ENCODE data around the gene ATP2C2.

ATP2C2 gene

DNA sequence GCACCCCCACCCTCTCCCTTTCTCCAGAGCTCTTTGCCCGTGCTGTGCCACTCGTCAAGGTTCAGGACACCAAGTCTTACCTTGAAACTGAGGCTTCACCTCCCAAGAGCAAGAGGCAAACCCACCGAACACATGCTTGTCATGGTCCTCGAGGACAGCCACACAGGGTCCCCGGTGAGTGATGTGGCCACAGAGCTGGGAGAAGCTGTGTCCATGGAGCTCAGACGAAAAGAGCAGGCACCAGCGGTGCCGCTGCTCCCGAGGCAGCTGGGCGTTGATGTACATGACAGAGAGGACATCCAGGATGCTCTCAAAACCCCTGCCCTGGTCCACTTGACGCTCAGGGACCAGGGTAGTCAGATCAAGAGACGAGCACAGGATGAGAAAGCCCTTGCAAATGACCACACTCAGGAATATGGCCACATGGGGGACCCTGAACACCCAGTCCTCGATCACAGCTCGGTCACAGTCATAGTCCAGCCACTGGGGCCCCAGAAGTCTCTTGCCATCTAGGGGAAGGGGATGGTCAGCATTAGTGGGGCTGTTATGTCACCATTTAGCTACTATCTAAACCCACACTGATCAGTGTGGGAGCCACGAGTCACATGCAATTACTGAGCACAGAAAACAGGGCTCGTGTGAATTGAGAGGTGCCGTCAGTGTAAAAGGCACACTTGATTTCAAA is 118.4 kb downstream of the ATP2C2 start:
- no peak for DNase-seq (ENCODE audit: low read depth in 2 of 2, low spot score in 1 of 2)

DNA sequence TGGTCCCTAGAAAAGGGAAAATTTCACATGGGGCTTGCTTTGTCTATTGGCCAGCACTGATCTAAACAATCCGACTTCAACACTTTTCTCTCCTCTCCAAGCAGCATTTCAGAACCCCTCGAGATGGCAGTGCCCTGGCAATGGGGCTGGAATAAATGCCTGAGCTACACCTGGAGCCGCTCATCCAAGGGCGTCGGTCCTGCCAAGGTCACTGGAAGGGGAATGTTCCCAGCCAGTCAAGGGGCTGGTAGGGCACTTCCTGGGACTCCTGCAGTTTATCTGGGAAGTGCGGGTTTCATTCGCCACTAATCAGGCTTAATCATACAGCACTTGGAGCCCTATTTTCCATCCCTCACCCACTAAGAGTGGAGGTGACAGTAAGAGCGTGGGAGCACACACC is 119.0 kb downstream of the ATP2C2 start:
- no peak for DNase-seq (ENCODE audit: low read depth in 2 of 2, low spot score in 1 of 2)

DNA sequence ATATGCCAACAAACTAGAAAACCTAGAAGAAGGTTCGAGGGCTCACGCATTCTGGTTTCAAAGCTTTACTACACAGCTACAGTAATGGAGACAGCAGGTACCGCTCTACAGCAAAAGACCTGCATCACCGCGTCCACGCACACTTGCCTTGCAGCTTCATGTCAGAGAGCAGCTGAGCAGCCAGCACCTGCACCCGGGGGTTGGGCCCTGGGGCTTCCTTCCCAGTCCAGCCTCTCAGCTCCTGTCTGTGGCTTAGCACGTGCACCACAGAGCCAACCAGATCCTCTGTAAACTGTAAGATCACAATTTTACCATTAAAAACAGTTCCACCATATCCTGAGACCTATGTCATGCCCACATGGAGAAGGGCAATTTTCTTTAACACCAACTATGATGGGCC is 120.8 kb downstream of the ATP2C2 start:
- DNase-seq (ENCODE audit: low read depth in 2 of 2, low spot score in 1 of 2) = no peak

DNA sequence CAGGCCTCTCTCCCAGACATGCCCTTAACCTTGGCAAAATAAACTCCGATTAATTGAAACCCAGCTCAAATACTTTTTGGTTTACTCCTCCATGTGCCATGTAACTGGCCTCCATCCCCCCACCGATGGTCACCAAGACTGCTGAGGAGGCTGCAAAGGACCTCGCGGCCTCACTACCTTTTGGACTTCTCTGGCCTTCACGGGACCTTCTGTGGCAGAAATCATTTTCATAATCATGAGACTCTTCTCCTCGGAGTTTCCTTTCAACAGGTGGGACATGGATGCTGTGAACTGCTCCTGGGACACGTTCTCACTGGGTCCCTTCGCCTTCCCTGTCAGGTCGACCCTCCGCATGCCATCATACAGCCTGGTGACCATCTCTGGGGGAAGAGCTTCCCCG is 127.2 kb downstream of the ATP2C2 start:
- DNase-seq (ENCODE audit: low read depth in 2 of 2, low spot score in 1 of 2) = no peak

DNA sequence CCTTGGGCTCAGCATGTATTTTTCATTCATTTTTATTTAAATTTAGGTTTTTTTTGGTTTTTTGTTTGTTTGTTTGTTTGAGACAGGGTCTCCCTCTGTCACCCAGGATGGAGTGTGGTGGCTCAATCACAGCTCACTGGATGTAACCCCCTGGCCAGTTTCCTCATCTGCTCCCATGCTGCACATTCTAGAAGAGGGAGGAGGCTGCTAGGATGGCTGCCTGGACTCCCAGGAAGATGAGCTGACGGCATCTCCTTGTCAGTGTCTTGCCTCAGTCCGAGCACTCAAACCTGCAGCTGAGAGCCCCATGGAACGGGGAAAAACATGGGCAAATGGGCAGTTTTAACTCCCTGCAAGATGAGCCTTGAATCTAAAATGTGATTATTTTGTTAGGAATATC is 128.7 kb downstream of the ATP2C2 start:
- DNase-seq (ENCODE audit: low read depth in 2 of 2, low spot score in 1 of 2) = no peak

DNA sequence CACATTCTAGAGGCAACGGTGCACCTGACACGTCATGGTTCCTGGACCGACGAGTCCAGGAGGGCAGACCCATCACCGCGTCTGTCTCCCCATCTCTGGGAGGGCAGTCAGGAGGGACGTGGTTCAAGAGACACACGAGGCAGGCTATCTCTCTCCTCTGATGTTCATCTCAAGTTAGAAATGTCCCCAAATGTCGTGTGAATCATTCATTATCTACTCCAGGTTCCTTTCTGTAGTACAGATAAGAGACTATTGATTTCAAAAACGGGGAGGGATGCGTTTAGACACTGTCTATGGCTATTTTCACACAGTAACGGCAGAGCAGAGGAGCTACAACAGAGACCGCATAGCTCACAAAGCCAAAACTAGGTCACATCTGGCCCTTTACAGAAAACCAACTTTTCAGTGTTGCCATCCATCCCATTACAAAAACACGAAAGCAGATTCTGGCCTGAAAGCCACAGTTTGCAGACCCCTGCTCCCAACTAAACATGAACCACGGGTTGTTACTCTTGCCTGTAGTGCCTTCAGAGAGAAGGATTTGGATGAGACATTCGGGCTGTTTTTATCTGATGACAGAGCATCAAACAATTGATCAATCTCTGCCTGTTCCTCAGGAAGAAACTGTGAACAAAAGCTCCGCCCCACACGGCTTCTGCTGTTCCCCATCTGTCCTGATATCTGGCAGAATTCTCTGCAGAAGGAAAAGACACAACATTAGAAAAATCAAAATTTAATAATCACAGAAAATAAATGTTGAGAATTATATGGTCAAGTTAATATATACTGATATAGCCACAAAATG is 129.3 kb downstream of the ATP2C2 start:
- no peak for DNase-seq (ENCODE audit: low read depth in 2 of 2, low spot score in 1 of 2)

DNA sequence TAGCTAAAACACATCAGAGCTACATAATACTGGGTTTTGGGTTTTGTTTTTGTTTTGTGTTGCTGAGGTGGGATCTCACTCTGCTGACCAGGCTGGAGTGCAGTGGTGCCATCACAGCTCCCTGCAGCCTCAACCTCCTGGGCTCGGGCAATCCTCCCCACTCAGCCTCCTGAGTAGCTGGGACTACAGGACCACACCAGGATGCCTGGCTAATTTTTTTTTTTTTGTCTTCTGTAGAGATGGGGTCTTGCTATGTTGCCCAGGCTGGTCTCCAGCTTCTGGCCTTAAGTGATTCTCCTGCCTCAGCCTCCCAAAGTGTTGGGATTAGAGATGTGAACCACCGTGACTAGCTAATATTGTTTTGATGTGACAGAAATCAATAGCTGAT is 129.9 kb downstream of the ATP2C2 start:
- DNase-seq (ENCODE audit: low read depth in 2 of 2, low spot score in 1 of 2) = no peak

DNA sequence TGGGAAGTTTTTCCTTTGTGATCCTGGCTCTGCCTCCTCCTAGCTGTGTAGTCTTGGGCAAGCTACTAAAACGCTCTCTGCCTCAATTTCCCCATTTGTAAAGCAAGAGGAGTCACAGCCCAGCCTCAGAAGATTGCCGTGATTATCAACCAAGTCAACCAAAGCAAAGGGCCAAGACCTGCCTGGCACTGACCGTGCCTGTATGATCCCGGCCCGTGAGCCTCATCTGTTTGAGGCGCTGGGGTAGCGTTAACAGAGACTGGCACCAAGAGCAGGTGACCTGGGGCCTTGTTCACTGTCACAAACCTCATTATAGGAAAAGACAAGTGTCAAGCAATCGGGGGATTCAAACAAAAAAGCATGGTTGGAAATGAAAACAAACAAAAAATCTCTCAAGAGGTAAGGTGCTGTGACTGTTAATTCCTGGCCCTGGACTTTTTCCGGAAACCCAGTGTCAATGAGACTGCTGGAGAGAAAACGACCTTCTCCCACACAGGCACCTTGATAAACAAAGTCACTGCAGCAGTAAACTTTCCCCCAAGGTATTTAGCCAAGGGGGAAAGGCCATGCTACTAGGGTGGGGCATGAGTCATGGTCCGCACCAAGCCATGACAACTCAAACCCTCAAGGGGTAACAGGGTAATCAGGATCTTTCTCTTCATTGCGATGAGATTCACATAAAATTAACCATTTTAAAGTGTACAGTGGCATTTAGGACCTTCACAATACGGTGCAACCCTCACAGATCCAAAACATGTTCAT is 130.7 kb downstream of the ATP2C2 start:
- DNase-seq (ENCODE audit: low read depth in 2 of 2, low spot score in 1 of 2) = no peak

DNA sequence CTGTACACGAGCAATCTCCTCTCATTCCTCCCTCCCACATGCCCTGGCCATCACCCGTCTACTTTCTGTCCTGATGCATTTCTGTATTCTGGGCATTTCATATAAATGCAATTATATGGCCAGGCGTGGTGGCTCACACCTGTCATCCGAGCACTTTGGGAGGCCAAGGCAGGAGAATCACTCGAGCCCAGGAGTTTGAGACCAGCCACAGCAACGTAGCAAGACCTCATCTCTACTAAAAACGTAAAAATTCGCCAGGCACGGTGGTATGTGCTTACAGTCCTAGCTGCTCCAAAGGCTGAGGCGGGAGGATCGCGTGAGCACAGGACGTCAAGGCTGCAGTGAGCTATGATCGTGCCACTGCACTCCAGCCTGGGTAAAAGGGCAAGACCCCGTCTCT is 131.3 kb downstream of the ATP2C2 start:
- no peak for DNase-seq (ENCODE audit: low read depth in 2 of 2, low spot score in 1 of 2)

DNA sequence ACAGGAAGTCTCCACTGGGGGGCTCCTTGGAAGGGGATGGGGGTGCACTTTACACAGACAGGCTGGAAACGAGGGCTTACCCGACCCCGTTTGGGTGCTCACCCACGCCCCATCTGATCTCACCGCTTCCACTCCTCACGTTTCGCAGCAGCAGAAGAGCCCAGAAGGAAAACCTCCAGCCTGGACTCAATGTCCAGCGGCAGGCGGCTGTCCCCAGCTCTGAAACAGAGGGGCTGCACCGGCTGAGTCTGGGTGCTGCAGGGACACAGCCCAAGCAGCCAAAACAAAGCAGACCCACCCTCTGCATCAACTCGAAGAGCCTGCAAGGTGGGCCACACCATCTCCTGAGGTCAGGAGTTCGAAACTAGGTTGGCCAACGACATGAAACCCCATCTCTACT is 132.2 kb downstream of the ATP2C2 start:
- no peak for DNase-seq (ENCODE audit: low read depth in 2 of 2, low spot score in 1 of 2)

DNA sequence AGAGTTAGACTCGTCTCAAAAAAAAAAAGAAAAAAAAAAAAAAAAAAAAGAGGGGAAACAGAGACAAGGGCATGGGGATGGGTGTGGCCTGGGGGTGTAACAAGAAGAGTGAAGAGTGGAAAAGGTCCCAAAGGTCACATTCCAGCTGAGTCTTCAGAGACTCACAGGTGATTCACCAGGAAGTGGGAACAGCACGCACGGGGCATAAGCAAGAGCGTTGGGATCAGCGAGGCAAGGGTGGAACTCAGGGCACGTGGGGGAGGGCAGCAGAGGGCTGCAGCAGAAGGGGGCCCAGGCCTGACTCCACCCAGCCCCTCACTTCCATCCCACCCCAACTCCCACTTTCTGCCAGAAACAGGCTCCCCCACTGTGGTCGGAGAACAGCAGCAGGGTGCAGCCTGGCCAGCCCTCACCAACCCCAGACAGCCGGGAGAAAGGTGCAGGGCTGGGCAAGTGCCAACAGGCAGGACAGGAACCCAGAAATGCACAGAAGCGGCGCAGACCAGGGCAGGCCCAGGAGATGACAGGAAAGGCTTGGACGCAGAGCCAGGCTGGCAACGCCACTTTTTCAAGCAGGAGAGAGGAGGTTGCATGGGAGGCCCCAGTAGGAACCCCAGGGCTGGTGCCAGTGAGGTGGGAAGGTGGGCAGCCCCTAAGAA is 132.9 kb downstream of the ATP2C2 start:
- no peak for DNase-seq (ENCODE audit: low read depth in 2 of 2, low spot score in 1 of 2)

DNA sequence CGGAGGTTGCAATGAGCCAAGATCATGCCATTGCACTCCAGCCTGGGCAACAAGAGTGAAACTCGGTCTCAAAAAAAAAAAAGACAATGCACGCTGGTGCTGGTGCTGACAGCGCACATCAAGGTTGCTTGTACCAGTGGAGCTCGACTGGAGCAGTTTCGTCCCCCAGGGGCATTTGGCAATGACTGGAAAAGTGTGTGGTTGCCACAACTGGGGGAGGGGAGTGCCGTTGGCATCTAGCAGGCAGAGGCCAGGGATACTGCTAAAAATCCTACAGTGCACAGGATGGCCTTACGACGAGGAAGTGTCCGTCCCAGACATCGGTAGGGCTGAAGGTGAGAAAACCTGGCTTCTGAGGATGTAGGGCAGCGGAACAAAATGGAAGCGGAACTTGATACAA is 133.7 kb downstream of the ATP2C2 start:
- no peak for DNase-seq (ENCODE audit: low read depth in 2 of 2, low spot score in 1 of 2)

DNA sequence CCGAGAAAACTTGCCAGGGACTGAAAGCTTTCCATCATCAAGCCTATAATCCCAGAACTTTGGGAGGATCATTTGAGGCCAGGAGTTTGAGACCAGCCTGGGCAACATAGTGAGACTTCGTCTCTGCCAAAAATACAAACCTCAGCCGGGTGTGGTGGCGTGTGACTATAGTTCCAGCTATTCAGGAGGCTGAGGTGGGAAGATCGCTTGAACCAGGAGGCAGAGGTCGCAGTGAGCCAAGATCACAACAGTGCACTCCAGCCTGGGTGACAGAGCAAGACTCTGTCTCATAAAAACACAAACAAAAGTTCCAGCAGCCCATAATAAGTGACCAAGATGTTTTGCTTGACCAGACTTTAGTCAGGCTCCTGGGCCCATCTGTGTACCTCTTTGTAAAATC is 134.2 kb downstream of the ATP2C2 start:
- no peak for DNase-seq (ENCODE audit: low read depth in 2 of 2, low spot score in 1 of 2)

DNA sequence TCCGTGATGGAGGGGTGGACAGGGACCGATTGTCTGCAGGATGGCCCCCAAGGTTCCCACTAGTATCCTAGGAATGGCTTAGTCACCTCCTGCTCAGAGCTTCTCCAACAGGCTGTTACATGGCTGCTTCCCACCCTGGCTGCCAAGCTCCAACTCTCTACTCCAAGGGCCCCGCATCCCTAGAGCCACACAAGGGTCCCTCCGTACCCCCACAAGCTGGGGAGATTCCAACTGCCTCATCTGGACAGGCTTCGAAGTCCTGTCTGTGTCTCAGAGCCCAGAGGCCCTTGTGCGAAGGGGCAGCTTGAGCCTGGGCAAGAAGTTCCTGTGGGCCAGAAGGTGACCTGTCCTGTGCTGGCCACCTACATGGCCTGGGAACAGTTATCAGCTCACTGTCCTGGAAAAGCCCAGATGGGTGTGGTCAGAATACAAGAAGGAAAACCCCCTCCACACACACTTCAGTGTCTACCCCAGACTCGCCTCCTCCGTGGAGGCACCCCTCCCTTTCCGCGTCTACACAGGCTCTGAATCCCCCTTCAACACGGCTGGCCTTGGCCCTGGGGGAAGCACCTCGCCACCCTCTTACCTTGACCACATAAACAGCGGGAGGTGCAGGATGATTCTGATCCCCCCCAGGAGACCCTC is 135.5 kb downstream of the ATP2C2 start:
- DNase-seq (ENCODE audit: low read depth in 2 of 2, low spot score in 1 of 2) = no peak

DNA sequence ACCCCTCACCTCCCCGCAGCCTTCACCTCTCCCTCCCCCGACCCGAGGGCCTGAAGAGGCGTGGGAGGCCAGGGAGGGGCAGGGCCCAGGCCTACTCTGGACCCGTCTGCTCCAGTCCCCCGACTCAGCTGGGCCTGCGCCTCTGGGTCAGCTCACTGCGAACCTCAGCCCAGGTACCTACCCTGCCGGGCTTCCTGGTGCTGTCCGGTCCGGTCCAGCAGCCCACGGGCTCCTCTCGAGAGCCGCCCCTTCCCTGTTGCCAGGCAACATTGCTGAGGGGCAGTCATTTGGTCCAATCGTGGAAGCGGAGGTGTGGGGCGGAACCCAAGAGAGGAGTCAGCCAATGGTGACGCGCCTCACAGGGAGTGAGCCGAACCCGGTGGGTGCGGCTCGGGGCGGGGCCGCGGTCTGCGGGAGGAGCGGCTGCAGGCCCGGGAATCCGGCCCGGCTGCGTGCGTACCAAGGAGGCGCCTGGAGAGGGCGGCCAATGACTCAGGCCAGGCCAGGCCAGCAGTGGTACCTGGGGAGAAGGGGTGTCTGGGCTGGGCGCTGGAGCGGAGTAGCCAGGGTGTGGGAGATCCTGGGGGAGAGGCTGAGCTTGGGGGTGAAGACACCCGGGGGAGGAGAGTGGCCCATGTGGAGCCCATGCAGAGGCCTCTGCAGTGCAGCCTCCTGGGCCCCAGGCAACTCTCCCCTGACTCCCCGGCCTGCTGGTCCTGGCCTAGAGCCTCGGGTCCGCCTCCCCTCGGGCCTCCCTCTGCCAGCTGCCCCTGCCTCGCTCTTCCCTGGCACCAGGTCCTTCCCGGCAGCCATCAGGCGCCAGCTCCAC is 136.3 kb downstream of the ATP2C2 start, which contains the start of gene MEAK7:
TSS of gene MEAK7 (minus strand) at position 240 of the 829 bp plus-strand sequence. CDS start 6,573 bp downstream, outside the sequence.
- peak; percentile 91 to 95 for DNase-seq (ENCODE audit: low read depth in 2 of 2, low spot score in 1 of 2)

DNA sequence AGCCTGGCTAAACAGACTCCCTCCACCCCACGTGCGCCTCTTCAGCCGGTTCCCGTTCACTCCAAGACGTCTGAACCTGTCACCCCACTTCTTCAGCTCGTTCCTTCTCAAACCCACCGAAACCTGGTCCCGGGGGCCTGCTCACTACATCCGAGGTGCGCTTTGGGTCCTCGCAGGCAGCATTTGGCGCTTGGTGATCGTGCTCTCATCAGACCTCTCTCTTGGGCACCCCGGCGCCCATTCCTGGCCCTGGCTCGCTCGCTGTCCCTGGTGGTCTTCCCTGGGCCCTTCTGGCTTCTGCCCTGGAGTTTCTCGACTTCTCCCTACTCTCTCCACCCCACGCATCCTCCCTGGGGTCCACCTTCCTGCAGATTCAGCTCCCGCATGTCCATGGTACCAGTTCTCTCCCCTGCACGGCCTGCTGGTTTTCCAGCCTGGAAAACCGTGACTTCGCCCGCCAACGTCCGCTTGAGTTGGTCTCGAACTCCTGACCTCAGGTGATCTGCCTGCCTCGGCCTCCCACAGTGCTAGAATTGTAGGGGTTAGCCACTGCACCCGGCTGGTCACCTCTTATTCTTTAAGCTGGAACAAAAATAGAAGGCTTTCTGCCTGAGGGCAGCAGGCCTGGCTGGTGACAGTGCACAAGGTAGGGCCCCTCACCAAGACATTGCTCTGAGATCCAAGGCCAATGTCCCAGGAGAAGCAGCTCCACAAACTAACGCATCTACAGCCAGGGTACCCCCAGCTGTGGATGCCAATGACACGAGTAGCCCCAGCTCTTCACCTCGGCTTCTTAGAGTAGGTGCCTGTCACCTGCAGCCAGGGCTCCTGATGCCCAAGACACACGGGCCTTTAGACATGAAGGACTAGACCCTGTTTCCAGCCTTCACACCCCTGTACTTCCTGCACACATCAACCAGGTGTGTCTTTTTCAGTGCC is 137.2 kb downstream of the ATP2C2 start:
- no peak for DNase-seq (ENCODE audit: low read depth in 2 of 2, low spot score in 1 of 2)

DNA sequence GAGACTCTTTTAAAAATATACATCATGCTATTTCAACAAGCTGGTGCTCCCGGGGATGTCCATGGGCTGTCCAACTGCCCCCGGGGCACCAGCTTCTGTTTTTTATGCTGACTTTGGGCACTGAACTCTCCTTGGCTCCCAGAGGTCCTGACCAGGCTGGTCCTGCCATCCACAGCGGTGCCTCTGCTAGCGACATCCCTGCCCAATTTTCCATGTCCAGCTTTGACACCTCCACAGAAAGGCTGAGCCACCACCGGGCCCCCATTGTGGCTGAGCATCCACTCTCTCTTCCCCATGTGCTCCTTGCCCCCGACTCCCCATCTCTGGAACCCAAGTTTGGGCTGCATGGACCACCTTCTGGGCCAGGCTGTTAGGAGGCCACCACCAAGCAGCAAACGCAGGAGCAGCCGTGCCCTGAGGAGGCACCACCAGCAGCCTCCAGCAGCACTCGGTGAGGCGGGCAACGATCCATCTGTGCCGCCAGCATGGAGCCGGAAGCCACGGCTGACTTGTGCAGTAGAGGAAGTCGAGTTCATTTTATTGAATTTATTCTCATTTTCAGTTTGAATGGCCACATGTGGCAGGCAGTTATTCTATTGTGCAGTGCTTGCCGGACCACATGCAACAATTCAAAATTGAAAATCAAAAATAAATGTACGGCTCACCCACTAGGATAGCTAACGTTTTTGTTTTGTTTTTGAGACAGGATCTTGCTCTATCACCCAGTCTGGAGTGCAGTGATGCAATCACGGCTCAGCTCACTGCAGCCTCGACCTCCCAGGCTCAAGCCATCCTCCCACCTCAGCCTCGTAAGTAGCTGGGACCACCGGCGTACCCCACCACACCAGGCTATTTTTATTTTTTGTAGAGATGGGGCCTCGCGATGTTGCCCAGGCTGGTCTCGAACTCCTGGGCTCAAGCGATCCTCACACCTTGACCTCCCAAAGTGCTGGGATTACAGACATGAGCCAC is 139.0 kb downstream of the ATP2C2 start:
- no peak for DNase-seq (ENCODE audit: low read depth in 2 of 2, low spot score in 1 of 2)

DNA sequence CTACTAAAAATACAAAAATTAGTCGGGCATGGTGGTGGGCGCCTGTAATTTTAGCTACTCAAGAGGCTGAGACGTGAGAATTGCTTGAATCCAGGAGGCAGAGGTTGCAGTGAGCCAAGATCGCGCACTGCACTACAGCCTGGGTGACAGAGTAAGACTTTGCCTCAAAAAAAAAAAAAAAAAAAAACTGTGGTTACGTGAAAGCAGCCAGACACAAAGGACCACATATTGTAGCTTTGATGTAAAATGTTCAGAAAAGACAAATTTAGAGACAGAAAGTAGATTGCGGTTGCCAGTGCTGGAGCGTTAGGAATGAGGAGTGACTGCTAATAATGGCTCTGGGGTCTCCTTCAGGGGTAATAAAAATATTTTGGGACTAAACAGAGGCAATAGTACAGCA is 140.2 kb downstream of the ATP2C2 start:
- no peak for DNase-seq (ENCODE audit: low read depth in 2 of 2, low spot score in 1 of 2)
